Spleen (tissue), 11 donors: Measurements from ENCODE around the gene TSC1. TPM values are rescaled to one million over a fixed set of nuclear protein-coding genes. Genes with fewer than 3 reads are reported as not detected.

Experiments
- DNase-seq: peaks from one replicate; pipeline ENCODE4 v3.0.0-alpha.2; 2020
- H3K27ac ChIP-seq, 8 donors: fragments of 200-600 bp; sonication (generic) in 7 of 8; 1 replicate in 4 of 8; 2 replicates in 4 of 8; pipeline versions ENCODE4 v1.5.0 to v1.8.0; 2016 to 2021; ENCODE audit warnings: inconsistent platforms in 4 of 8, mild to moderate bottlenecking in 4 of 8, moderate library complexity in 1 of 8
- H3K27me3 ChIP-seq, 7 donors: fragments of 200-600 bp; sonication (generic) in 6 of 7; replicated peaks in 1 of 7; 1 replicate in 4 of 7; 2 replicates in 3 of 7; pipeline versions ENCODE4 v1.5.0 to v1.8.0; 2016 to 2021; ENCODE audit warnings: inconsistent platforms in 3 of 7, mild to moderate bottlenecking in 1 of 7
- H3K36me3 ChIP-seq, 6 donors: fragments of 200-600 bp; sonication (generic) in 5 of 6; 1 replicate in 4 of 6; 2 replicates in 2 of 6; pipeline versions ENCODE4 v1.5.0 to v1.8.0; 2016 to 2021; ENCODE audit warnings: inconsistent platforms in 2 of 6
- H3K4me1 ChIP-seq, 6 donors: fragments of 200-600 bp; sonication (generic) in 5 of 6; 1 replicate in 3 of 6; 2 replicates in 3 of 6; pipeline versions ENCODE4 v1.5.0 to v1.8.0; 2016 to 2021; ENCODE audit warnings: inconsistent platforms in 3 of 6
- H3K4me3 ChIP-seq, 8 donors: fragments of 200-600 bp; sonication (generic) in 7 of 8; 1 replicate in 4 of 8; 2 replicates in 4 of 8; pipeline versions ENCODE4 v1.5.0 to v1.8.0; 2016 to 2021; ENCODE audit warnings: inconsistent platforms in 4 of 8, mild to moderate bottlenecking in 4 of 8, moderate library complexity in 2 of 8
- H3K9me3 ChIP-seq, 8 donors: fragments of 200-600 bp; sonication (generic) in 7 of 8; 1 replicate in 4 of 8; 2 replicates in 4 of 8; pipeline versions ENCODE4 v1.5.0 to v1.8.0; 2016 to 2021; ENCODE audit warnings: inconsistent platforms in 4 of 8
- POLR2A ChIP-seq, 3 donors: fragments of 450-650 bp; IDR thresholded peaks; one replicate each; pipeline ENCODE4 v1.5.1; 2017; ENCODE audit warnings: antibody characterized with exemption in 3 of 3, mild to moderate bottlenecking in 1 of 3
- POLR2AphosphoS5 ChIP-seq, 3 donors: sonication (generic); formaldehyde crosslinking; IDR thresholded peaks; one replicate each; pipeline ENCODE4 v1.5.1; 2017; ENCODE audit warnings: antibody characterized with exemption in 3 of 3
- whole genome bisulfite sequencing, 5 donors: extraction: QIAGEN DNeasy Blood & Tissue Kit in 3 of 5; methylation state at CpG; one replicate each; pipeline versions ENCODE4 v1.1.5 to v1.1.7; 2013 to 2018; 5-methylcytosine and 5-hydroxymethylcytosine counted together
- intact Hi-C: fragments of 100-400 bp; cut with DNase I; formaldehyde crosslinking; loops from one replicate; pipeline ENCODE4 v1.15.0; 2023; ENCODE audit warnings: low total_unique reads
- polyA plus RNA-seq, 3 donors: library from polyadenylated mRNA; stranded (reverse); fragments of 200-250 nt; gene quantifications; one replicate each; pipeline ENCODE4 v1.2.1, GENCODE V29; 2013
- total RNA-seq, 7 donors: library from RNA; depleted of rRNA in 3 of 7; stranded (reverse); fragments of >200 nt in 3 of 7; fragmentation: NEBNext Ultra II Directional in 4 of 7; extraction: Animal tissue kit (Norgen Biotek cat#: 25700) in 4 of 7; gene quantifications; one replicate each; pipeline versions ENCODE4 v1.1.0 to v1.2.1, GENCODE V29; 2016 to 2021
- TF ChIP-seq, protein P1 (sequence below), 11 experiments: fragments of 200-600 bp in 7 of 11; fragments of 450-650 bp in 4 of 11; sonication (generic) in 4 of 11; IDR thresholded peaks in 8 of 11; conservative IDR thresholded peaks in 3 of 11; 1 replicate in 7 of 11; 2 replicates in 4 of 11; pipeline versions ENCODE4 v1.4.0 to v1.8.0; 2016 to 2021; ENCODE audit warnings: antibody characterized with exemption in 11 of 11, inconsistent platforms in 4 of 11, mild to moderate bottlenecking in 1 of 11
- donor health status: healthy with polysubstance abuse.
- donor health status: DM: no; HTN: no; CAD: no; lungs with moderate emphysema.
- donor health status: DM: no; HTN: no; CAD: no.
- donor health status: Bipolar disorder and iron deficiency.
- donor health status: healthy.
- donor health status: DM: no; HTN: no; CAD: no.
- donor health status: DM: yes; HTN: yes; CAD: no.

The TSC1 gene
- total and polyA plus RNA-seq, 10 donors: 6.9 to 80.6 (median 51.6) TPM

DNA sequence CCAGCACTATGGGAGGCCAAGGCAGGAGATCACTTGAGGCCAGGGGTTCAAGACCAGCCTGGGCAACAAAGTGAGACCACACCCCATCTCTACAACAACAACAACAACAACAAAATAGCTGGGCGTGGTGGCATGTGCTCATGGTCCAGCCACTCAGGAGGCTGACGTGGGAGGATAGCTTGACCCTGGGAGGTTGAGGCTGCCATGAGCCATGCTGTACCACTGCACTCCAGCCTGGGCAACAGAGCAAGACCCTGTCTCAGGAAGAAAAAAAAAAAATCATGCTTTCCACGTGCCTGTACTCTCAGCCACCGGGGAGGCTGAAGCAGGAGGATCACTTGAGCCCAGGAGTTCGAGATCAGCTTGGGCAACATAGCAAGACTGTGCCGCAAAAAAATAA, 29.5 kb downstream of the TSC1 start:
- H3K36me3 ChIP-seq: peaks cover 12 to 98% (median 74%) of the 10 kb centered on the region in 6 donors
- DNase-seq: no peak
- no peak overlapping the region for H3K27ac ChIP-seq
- WGBS, 5 donors: 89 to 98% (median 95%) methylated on average over 6 of the region's 6 CpGs
- peaks cover 0 to 6% (median 0%) of the 10 kb centered on the region in 8 donors for H3K9me3 ChIP-seq
- no peaks in the 10 kb centered on the region for H3K27me3 ChIP-seq
- intact Hi-C loops: no loop called here
- H3K4me1 ChIP-seq: no peaks in the 10 kb centered on the region
- H3K4me3 ChIP-seq: no peak overlapping the region
- TF ChIP-seq POLR2A (IDR thresholded peaks at IDR 0.05) (no peak), POLR2AphosphoS5 (IDR thresholded peaks at IDR 0.05) (no peak)
- TF ChIP-seq, protein P1, sequence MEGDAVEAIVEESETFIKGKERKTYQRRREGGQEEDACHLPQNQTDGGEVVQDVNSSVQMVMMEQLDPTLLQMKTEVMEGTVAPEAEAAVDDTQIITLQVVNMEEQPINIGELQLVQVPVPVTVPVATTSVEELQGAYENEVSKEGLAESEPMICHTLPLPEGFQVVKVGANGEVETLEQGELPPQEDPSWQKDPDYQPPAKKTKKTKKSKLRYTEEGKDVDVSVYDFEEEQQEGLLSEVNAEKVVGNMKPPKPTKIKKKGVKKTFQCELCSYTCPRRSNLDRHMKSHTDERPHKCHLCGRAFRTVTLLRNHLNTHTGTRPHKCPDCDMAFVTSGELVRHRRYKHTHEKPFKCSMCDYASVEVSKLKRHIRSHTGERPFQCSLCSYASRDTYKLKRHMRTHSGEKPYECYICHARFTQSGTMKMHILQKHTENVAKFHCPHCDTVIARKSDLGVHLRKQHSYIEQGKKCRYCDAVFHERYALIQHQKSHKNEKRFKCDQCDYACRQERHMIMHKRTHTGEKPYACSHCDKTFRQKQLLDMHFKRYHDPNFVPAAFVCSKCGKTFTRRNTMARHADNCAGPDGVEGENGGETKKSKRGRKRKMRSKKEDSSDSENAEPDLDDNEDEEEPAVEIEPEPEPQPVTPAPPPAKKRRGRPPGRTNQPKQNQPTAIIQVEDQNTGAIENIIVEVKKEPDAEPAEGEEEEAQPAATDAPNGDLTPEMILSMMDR (IDR thresholded peaks at IDR 0.05 in 8 of 11, conservative IDR thresholded peaks at IDR 0.05 in 3 of 11): no peak

DNA sequence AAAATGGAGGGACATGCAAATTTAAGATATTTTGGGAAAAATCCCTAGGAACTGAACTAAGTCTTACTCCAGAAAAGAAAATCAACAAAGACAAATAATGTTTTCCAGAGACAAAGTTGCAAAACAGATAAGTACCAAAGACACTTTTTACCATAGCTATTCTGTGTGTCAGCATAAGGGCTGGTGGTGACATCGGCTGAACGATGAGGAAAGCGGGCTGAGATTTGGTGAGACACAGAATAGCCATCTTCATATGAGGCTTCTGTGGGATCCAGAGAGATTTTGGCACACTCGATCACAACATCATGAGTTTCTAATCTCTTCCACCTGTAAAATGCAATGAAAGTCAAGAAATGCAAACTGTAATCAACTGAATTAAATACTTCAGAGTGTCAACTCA, 32.3 kb downstream of the TSC1 start:
- intact Hi-C loops: no loop called here
- peaks cover 0 to 6% (median 0%) of the 10 kb centered on the region in 8 donors for H3K9me3 ChIP-seq
- DNase-seq: no peak
- H3K36me3 ChIP-seq: peaks cover 10 to 96% (median 64%) of the 10 kb centered on the region in 6 donors
- 95 to 97% (median 97%) methylated on average over 4 of the region's 4 CpGs for WGBS, 5 donors
- no peak overlapping the region for H3K4me3 ChIP-seq
- TF ChIP-seq POLR2AphosphoS5 (IDR thresholded peaks at IDR 0.05): no peak
- no peak for TF ChIP-seq POLR2A (IDR thresholded peaks at IDR 0.05)
- TF ChIP-seq, protein P1 (IDR thresholded peaks at IDR 0.05 in 8 of 11, conservative IDR thresholded peaks at IDR 0.05 in 3 of 11): no peak
- no peak overlapping the region for H3K27ac ChIP-seq
- peaks cover 0 to 13% (median 0%) of the 10 kb centered on the region in 6 donors for H3K4me1 ChIP-seq
- H3K27me3 ChIP-seq: no peaks in the 10 kb centered on the region

DNA sequence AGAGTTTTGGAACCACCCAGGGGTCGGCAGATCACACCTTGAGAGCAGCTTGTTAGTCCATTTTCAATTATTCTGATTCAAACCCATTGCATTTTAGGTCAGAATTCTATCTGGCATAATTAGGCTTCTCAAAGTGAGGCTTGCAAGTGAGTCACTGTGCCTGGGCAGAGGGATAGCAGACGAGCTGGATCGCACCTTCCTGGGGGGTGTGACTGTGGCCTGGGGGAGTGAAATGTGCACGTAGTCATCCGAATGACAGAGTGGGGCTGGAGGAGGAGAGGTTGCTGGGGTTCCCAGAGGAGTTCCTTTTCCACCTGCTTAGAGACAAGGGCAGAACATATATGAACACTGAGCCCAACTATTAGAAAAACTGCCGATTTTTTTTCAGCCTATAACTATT, 34.0 kb downstream of the TSC1 start:
- Histone ChIP-seq H3K9me3 (no peaks in the 10 kb centered on the region), H3K27ac (no peak overlapping the region), H3K27me3 (no peaks in the 10 kb centered on the region), H3K4me1 (peaks cover 0 to 13% (median 0%) of the 10 kb centered on the region in 6 donors), H3K4me3 (no peak overlapping the region), H3K36me3 (peaks cover 7 to 96% (median 62%) of the 10 kb centered on the region in 6 donors)
- TF ChIP-seq, protein P1 (IDR thresholded peaks at IDR 0.05 in 8 of 11, conservative IDR thresholded peaks at IDR 0.05 in 3 of 11): no peak
- no peak for TF ChIP-seq POLR2AphosphoS5 (IDR thresholded peaks at IDR 0.05)
- TF ChIP-seq POLR2A (IDR thresholded peaks at IDR 0.05): no peak
- DNase-seq: no peak
- WGBS, 5 donors: 88 to 98% (median 95%) methylated on average over 6 of the region's 6 CpGs
- intact Hi-C loops: no loop called here

DNA sequence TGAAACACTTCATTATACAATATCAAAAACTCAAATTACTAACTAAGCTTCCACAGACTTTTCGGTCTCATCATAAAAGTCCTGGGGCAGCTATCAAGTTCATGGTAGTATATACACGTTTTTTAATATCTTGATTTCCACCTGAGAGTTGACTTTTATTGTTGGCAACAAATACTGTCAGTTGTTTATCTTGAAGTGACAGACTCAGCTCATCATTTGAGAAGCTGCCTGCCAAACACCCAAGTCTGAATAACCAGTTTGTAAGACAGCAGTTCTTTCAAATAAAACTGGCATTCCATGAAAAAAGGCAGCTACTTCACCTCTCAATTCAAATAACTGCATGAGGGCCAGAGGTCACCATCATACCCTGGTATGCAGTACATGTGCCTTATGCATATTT, 35.1 kb downstream of the TSC1 start:
- no peak for DNase-seq
- intact Hi-C loops: no loop called here
- H3K4me1 ChIP-seq: peaks cover 0 to 13% (median 0%) of the 10 kb centered on the region in 6 donors
- H3K9me3 ChIP-seq: no peaks in the 10 kb centered on the region
- H3K27me3 ChIP-seq: no peaks in the 10 kb centered on the region
- no peak overlapping the region for H3K4me3 ChIP-seq
- no peak overlapping the region for H3K27ac ChIP-seq
- WGBS, 5 donors: 86 to 93% (median 91%) methylated on average over 2 of the region's 2 CpGs
- H3K36me3 ChIP-seq: peaks cover 7 to 96% (median 63%) of the 10 kb centered on the region in 6 donors
- TF ChIP-seq, protein P1 (IDR thresholded peaks at IDR 0.05 in 8 of 11, conservative IDR thresholded peaks at IDR 0.05 in 3 of 11): no peak
- no peak for TF ChIP-seq POLR2AphosphoS5 (IDR thresholded peaks at IDR 0.05)
- TF ChIP-seq POLR2A (IDR thresholded peaks at IDR 0.05): no peak
